MM.1S (cell line): ENCODE results near the gene TUBB2B.
A peak's percentile ranks its signal among the peaks of the same experiment; 100 is the strongest.

Source experiments
- DNase-seq: peaks from one replicate; pipeline ENCODE4 v3.0.0-alpha.2; 2015
- H2AFZ ChIP-seq: fragments of 300-600 bp; sonication (generic); 2 replicates; pipeline ENCODE4 v1.6.0; 2016; ENCODE audit warnings: antibody characterized with exemption, low read length
- H3F3A ChIP-seq: fragments of 300-600 bp; sonication (generic); 2 replicates; pipeline ENCODE4 v1.6.1; 2016; ENCODE audit warnings: mild to moderate bottlenecking, antibody characterized with exemption, low read length, moderate library complexity, mixed read lengths; ENCODE audit not compliant: insufficient read depth
- H3K27ac ChIP-seq: fragments of 300-600 bp; sonication (generic); 2 replicates; pipeline ENCODE4 v1.5.1; 2016; ENCODE audit warnings: mild to moderate bottlenecking, low read length
- H3K27me3 ChIP-seq: fragments of 300-600 bp; sonication (generic); replicated peaks from 2 replicates; pipeline ENCODE4 v1.6.0; 2016; ENCODE audit warnings: low read length; ENCODE audit not compliant: insufficient read depth
- H3K36me3 ChIP-seq: fragments of 300-600 bp; sonication (generic); replicated peaks from 2 replicates; pipeline ENCODE4 v1.6.1; 2016; ENCODE audit warnings: mild to moderate bottlenecking, low read length, mixed read lengths; ENCODE audit not compliant: insufficient read depth
- H3K4me1 ChIP-seq: fragments of 300-600 bp; sonication (generic); 2 replicates; pipeline ENCODE4 v1.6.1; 2016; ENCODE audit warnings: low read length, mixed read lengths
- H3K4me2 ChIP-seq: fragments of 300-600 bp; sonication (generic); 2 replicates; pipeline ENCODE4 v1.6.0; 2016; ENCODE audit warnings: low read depth, low read length
- H3K4me3 ChIP-seq: fragments of 300-600 bp; sonication (generic); 2 replicates; pipeline ENCODE4 v1.5.1; 2016; ENCODE audit warnings: low read length, mixed read lengths
- H3K79me2 ChIP-seq: fragments of 300-600 bp; sonication (generic); 2 replicates; pipeline ENCODE4 v1.6.1; 2016; ENCODE audit warnings: mixed run types, low read length, mixed read lengths
- H3K9ac ChIP-seq: fragments of 300-600 bp; sonication (generic); 2 replicates; pipeline ENCODE4 v1.6.1; 2016; ENCODE audit warnings: low read length, mixed read lengths
- H3K9me2 ChIP-seq: fragments of 300-600 bp; sonication (generic); replicated peaks from 2 replicates; pipeline ENCODE4 v1.6.1; 2016; ENCODE audit warnings: mild to moderate bottlenecking, low read length, mixed read lengths; ENCODE audit not compliant: insufficient read depth
- H3K9me3 ChIP-seq: fragments of 300-600 bp; sonication (generic); replicated peaks from 2 replicates; pipeline ENCODE4 v1.6.1; 2016; ENCODE audit warnings: mild to moderate bottlenecking, low read length, mixed read lengths; ENCODE audit not compliant: insufficient read depth
- H4K20me1 ChIP-seq: fragments of 300-600 bp; sonication (generic); 2 replicates; pipeline ENCODE4 v1.6.1; 2016; ENCODE audit warnings: mild to moderate bottlenecking, low read length, moderate library complexity, mixed read lengths; ENCODE audit not compliant: insufficient read depth
- EZH2 ChIP-seq: fragments of 300-600 bp; sonication (generic); optimal IDR thresholded peaks from 2 replicates; pipeline ENCODE3; 2017; ENCODE audit warnings: low read depth, mild to moderate bottlenecking, antibody characterized with exemption, low read length, mixed read lengths
- EZH2phosphoT487 ChIP-seq: fragments of 300-600 bp; sonication (generic); IDR thresholded peaks from 2 replicates; pipeline ENCODE4 v1.6.1; 2018; ENCODE audit warnings: antibody characterized with exemption, low read length
- TF ChIP-seq, protein P1 (sequence below): fragments of 300-600 bp; sonication (generic); IDR thresholded peaks from 2 replicates; pipeline ENCODE4 v1.5.1; 2016; ENCODE audit warnings: antibody characterized with exemption, low read length, mixed read lengths

The TUBB2B gene

GRCh38 chr6:3261518-3261820 lies 34.0 kb upstream of the TUBB2B start:
- Histone ChIP-seq H3K4me2 (no peak overlapping the region), H2AFZ (no peak overlapping the region), H3K4me3 (no peak overlapping the region), H3K79me2 (peaks cover 75% of the 10 kb centered on the region), H3K27ac (no peak overlapping the region), H3K9me3 (no peaks in the 10 kb centered on the region), H4K20me1 (peaks cover 5% of the 10 kb centered on the region; the same call in 1 of the 2 replicates), H3K36me3 (peaks cover 8% of the 10 kb centered on the region; the same call in 1 of the 2 replicates), H3K9me2 (no peaks in the 10 kb centered on the region), H3K9ac (no peak overlapping the region), H3F3A (no peaks in the 10 kb centered on the region), H3K27me3 (peaks cover 6% of the 10 kb centered on the region; the same call in 1 of the 2 replicates), H3K4me1 (0 out of 2 replicates have a peak, but pooled peaks cover 9% of the 10 kb centered on the region)
- TF ChIP-seq, protein P1, sequence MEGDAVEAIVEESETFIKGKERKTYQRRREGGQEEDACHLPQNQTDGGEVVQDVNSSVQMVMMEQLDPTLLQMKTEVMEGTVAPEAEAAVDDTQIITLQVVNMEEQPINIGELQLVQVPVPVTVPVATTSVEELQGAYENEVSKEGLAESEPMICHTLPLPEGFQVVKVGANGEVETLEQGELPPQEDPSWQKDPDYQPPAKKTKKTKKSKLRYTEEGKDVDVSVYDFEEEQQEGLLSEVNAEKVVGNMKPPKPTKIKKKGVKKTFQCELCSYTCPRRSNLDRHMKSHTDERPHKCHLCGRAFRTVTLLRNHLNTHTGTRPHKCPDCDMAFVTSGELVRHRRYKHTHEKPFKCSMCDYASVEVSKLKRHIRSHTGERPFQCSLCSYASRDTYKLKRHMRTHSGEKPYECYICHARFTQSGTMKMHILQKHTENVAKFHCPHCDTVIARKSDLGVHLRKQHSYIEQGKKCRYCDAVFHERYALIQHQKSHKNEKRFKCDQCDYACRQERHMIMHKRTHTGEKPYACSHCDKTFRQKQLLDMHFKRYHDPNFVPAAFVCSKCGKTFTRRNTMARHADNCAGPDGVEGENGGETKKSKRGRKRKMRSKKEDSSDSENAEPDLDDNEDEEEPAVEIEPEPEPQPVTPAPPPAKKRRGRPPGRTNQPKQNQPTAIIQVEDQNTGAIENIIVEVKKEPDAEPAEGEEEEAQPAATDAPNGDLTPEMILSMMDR: no peak
- TF ChIP-seq EZH2phosphoT487: no peak
- no peak for TF ChIP-seq EZH2
- no peak for DNase-seq

DNA sequence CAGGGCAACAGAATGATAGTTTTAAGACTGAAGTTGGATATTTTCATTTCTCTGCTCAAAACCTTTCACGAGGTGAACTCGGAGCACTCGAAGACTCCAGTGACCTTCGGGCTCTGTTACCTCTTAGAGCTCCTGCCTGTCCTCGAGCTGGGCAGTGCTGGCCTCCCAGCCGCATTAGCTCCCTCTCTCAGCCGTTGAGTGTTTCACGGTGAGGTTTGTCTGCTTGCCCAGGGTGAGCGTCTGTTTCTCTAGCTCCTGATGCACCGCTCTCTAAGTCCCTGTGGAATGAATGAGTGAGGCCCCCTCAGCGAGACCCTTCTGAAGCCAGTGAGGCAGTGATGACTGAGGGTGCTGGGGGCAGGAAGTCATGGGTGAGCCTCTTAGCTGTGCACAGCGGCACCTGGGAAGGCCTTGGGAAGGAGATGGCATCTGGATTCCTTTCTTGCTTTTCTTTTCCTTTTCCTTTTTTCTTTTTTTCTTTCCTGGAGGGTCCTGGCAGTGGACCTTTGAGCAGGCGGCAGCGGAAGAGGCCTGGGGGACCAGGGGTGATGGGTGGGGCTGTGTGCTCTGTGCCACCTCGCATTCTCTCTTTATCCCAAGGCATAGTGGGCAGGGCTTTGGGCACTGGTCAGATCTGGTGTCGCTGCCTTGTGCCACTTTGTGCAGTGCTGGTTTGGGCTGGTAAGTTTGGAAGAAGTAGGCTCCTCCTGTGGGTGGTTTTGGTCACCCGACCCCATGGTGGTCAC lies 33.5 kb upstream of the TUBB2B start:
- H3K36me3 ChIP-seq: peaks cover 8% of the 10 kb centered on the region; the same call in 1 of the 2 replicates
- H3K4me1 ChIP-seq: 0 out of 2 replicates have a peak, but pooled peaks cover 9% of the 10 kb centered on the region
- no peak overlapping the region for H3K27ac ChIP-seq
- H3K9ac ChIP-seq: no peak overlapping the region
- peaks cover 6% of the 10 kb centered on the region; the same call in 1 of the 2 replicates for H3K27me3 ChIP-seq
- H2AFZ ChIP-seq: no peak overlapping the region
- H3K79me2 ChIP-seq: peaks cover 70% of the 10 kb centered on the region
- no peaks in the 10 kb centered on the region for H3K9me2 ChIP-seq
- H3F3A ChIP-seq: no peaks in the 10 kb centered on the region
- H3K4me3 ChIP-seq: no peak overlapping the region
- DNase-seq: no peak
- H3K9me3 ChIP-seq: no peaks in the 10 kb centered on the region
- peaks cover 5% of the 10 kb centered on the region; the same call in 1 of the 2 replicates for H4K20me1 ChIP-seq
- H3K4me2 ChIP-seq: peak overlapping the region; percentile 37; the same call in 1 of the 2 replicates
- TF ChIP-seq EZH2phosphoT487 (no peak), EZH2 (no peak)
- TF ChIP-seq, protein P1: no peak

DNA sequence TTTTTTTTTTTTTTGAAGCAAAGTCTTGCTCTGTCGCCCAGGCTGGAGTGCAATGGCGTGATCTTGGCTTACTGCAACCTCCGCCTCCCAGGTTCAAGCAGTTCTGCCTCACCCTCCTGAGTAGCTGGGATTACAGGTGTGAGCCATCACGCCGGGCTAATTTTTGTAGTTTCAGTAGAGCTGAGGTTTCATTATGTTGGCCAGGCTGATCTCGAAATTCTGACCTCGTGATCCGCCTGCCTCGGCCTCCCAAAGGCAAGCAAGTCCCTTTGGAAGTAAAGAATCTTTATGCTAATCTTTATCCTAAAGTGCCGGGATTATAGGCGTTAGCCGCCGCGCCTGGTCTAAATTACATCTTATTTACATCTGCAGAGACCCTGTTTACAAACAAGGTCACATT lies 32.8 kb upstream of the TUBB2B start:
- peaks cover 63% of the 10 kb centered on the region for H3K79me2 ChIP-seq
- H3K27me3 ChIP-seq: peaks cover 6% of the 10 kb centered on the region; the same call in 1 of the 2 replicates
- TF ChIP-seq, protein P1: no peak
- TF ChIP-seq EZH2phosphoT487 (no peak), EZH2 (no peak)
- no peaks in the 10 kb centered on the region for H3F3A ChIP-seq
- H3K27ac ChIP-seq: no peak overlapping the region
- 0 out of 2 replicates have a peak, but pooled peaks cover 9% of the 10 kb centered on the region for H3K4me1 ChIP-seq
- no peak for DNase-seq
- peaks cover 8% of the 10 kb centered on the region; the same call in 1 of the 2 replicates for H3K36me3 ChIP-seq
- peaks cover 5% of the 10 kb centered on the region; the same call in 1 of the 2 replicates for H4K20me1 ChIP-seq
- H3K9me3 ChIP-seq: no peaks in the 10 kb centered on the region
- H3K4me2 ChIP-seq: peak overlapping the region; percentile 37; the same call in 1 of the 2 replicates
- H3K9ac ChIP-seq: no peak overlapping the region
- H3K9me2 ChIP-seq: no peaks in the 10 kb centered on the region
- H2AFZ ChIP-seq: no peak overlapping the region
- H3K4me3 ChIP-seq: no peak overlapping the region
